ENCODE data around the gene IL6. TPM values are rescaled to one million over a fixed set of nuclear protein-coding genes. Genes with fewer than 3 reads are reported as not detected.
A peak's percentile ranks its signal among the peaks of the same experiment; 100 is the strongest.
"Not testable (repeated sequence)": the region's sequence is repeated elsewhere in the genome, so short reads cannot be mapped to it uniquely, and the experiment has no call there.

IL6 gene
- total RNA-seq (2014; rRNA removed; shearing (Covaris generic)): 20.5 and 27.7 TPM in 2 replicates
- 26.6 and 33.5 TPM in 2 replicates for polyA plus RNA-seq (2015; cell fraction: cytosol; rRNA removed)
- polyA plus RNA-seq (2015; cell fraction: nucleus; rRNA removed): 67.5 and 104 TPM in 2 replicates

DNA sequence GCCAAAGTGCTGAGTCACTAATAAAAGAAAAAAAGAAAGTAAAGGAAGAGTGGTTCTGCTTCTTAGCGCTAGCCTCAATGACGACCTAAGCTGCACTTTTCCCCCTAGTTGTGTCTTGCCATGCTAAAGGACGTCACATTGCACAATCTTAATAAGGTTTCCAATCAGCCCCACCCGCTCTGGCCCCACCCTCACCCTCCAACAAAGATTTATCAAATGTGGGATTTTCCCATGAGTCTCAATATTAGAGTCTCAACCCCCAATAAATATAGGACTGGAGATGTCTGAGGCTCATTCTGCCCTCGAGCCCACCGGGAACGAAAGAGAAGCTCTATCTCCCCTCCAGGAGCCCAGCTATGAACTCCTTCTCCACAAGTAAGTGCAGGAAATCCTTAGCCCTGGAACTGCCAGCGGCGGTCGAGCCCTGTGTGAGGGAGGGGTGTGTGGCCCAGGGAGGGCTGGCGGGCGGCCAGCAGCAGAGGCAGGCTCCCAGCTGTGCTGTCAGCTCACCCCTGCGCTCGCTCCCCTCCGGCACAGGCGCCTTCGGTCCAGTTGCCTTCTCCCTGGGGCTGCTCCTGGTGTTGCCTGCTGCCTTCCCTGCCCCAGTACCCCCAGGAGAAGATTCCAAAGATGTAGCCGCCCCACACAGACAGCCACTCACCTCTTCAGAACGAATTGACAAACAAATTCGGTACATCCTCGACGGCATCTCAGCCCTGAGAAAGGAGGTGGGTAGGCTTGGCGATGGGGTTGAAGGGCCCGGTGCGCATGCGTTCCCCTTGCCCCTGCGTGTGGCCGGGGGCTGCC is at the start of gene IL6:
IL6 (plus strand) TSS at position 294 of the 807 bp plus-strand sequence; CDS start at position 357, 63 bp downstream.
- in situ Hi-C loops (cut with HindIII; ENCODE audit: low pct_unique_long_range_greater_than_20kb, low sequenced_read_pairs): no loop called here
- peak; percentile 95 for DNase-seq (ENCODE audit: low read depth, low spot score)

DNA sequence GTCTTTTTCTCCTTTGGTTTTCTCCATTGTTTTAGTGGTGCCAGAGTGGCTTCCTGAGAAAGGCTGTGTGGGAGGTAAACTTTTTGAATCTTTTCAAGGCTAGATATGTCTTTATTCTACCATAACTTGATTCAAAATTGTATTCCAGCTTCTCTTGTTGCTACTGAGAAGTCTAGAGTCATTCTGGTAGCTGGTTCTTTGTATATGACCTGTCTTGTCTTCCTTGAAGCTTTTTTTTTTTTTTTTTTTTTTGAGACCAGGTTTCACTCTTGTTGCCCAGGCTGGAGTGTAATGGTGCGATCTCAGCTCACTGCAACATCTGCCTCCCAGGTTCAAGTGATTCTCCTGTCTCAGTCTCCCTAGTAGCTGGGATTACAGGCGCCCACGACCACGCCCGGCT is 49.7 kb upstream of the IL6 start:
- DNase-seq (ENCODE audit: low read depth, low spot score); in situ Hi-C loops (cut with HindIII; ENCODE audit: low pct_unique_long_range_greater_than_20kb, low sequenced_read_pairs): not testable (repeated sequence)

DNA sequence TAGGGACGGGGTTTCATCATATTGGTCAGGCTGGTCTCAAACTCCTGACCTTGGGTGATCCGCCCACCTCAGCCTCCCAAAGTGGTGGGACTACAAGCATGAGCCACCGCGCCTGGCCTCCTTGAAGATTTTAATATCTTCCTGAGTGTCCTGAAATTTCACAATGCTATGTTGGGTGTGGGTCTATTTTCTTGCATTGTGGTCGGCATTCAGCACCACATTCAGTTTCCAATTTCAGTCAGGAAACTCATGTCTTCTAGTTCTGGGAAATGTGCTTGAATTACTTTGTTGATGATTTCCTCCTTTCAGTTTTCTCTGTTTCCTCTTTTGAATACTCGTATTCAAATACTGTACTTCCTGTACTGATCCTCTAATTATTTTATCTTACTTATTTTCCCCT is 49.3 kb upstream of the IL6 start:
- in situ Hi-C loops (cut with HindIII; ENCODE audit: low pct_unique_long_range_greater_than_20kb, low sequenced_read_pairs): no loop called here
- no peak for DNase-seq (ENCODE audit: low read depth, low spot score)

DNA sequence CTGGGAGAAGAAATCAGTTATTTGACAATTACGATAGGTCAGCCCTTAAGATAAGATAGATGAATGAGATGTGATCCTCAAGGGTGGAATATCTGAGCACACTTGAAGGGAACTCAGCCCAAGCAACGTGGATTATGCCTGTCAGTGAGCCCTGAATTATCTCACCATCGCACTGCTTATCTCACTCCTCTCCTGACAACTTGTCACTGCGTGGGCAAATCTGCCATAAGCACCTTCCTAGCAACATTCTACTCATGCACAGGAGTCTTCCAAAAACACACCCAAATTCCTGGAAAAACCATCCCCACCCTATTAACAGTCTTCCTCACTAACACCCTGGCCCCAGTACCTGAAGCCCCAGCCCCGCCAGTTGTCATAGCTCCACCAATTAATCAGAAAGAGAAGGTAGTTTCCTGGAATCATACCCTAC is 46.5 kb upstream of the IL6 start:
- in situ Hi-C loops (cut with HindIII; ENCODE audit: low pct_unique_long_range_greater_than_20kb, low sequenced_read_pairs): no loop called here
- no peak for DNase-seq (ENCODE audit: low read depth, low spot score)

DNA sequence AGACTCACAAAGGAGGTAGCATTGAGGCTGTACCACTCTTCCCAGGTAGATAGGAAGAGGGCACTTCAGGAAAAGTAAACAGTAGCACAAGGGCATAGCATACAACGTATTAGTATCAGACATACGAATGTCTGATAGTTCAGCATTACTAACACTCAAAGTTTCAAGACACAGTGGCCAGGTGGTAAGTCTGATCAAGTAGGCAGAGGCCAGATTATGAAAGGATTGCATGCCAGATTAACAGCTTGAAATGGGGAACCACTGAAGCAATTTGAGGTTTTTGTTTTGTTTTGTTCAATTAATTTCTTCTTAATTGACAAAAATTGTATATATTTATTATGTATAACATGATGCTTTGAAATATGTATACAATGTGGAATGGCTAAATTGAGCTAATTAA is 45.7 kb upstream of the IL6 start:
- DNase-seq (ENCODE audit: low read depth, low spot score): no peak
- in situ Hi-C loops (cut with HindIII; ENCODE audit: low pct_unique_long_range_greater_than_20kb, low sequenced_read_pairs): no loop called here

DNA sequence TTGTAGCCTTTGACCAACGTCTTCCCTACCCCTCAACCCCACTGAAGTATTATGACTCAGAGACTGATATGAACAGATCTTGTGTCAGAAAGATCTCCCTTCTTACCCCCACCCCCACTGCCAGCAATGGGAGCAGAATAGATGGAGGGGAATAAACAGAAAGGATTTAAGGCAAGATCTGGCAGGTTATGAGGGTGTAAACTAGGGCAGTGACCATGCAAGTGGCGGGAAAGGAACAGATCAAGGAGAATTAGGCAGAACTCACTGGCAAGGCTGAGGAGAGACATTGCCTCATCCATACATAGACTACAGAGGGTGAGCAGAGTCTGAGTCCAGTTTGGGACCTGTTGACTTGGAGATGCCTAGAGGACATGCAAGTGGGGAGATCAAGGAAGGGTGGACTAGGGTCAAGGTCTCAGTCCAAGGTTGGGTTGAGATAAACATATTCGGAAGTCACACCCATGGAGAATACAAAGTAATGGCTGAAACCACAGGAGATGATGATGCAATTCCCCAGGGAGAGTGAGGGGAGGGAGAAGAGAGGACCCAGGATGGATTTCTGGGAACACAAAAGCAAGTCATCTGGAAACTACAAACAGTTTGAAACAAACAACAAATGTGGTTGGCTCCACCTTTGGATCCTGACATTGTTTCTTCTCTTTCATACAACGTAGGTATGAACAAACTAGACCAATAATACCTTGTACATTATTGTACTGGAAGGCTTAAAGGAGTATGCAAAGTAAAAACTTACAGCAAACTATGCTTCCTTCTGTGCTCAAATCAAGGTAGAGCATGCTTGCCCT is 44.9 kb upstream of the IL6 start:
- in situ Hi-C loops (cut with HindIII; ENCODE audit: low pct_unique_long_range_greater_than_20kb, low sequenced_read_pairs): no loop called here
- DNase-seq (ENCODE audit: low read depth, low spot score): no peak

DNA sequence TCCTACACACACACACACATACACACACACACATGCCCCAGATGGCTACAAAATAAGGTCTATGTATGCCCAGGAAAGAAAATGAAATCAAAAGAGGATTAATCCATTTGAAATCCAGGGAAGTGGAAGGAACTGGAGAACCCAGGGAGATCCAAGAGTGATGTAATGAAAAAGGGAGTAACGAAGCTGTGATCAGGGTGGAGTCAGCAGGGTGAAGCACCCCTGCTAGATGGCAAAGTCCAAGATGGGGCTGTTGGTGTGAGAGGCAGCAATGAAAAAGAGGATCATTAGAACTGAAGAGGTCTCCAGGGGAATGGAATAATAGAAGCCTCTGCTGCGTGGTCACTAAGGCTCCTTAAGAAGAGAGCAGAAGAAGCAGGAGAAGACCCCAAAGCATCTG is 43.6 kb upstream of the IL6 start:
- no peak for DNase-seq (ENCODE audit: low read depth, low spot score)
- in situ Hi-C loops (cut with HindIII; ENCODE audit: low pct_unique_long_range_greater_than_20kb, low sequenced_read_pairs): no loop called here

DNA sequence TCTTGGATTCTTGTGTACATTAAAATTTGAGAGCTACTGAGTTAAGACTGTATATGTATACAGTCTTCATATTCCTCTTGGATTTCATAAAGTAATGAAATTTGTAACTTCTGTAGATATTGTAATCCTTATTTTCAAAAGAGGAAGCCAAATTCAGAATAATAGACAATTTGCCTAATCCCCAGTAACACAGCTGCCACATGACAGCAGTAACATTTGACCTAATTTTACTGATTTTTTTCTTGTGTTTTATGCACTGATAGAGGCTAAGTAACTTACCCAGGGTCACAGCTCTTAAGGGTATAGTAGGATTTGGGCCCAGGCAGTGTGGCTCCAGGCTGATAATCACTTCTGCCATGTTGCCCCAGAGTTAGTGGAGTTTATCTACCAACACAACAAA is 40.4 kb upstream of the IL6 start:
- in situ Hi-C loops (cut with HindIII; ENCODE audit: low pct_unique_long_range_greater_than_20kb, low sequenced_read_pairs): no loop called here

DNA sequence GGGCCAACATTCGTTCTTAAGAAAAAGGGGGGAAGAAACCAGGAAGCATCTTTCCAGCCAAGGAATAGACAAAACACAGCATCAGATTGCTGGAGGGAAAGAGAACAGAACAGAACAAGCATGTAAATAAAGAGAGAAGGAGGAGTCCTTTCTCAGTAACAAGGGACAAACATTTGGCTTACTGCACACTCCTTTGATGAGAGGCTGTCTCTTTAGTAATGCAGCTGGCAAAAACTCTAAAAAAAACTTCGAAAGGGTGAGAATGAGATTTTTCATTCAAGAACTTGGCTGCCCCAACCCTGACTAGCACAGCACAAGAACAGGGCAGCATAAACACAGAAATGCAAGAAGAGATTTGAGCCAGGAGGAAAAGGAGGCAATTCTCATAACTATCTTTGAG is 38.9 kb upstream of the IL6 start:
- no peak for DNase-seq (ENCODE audit: low read depth, low spot score)
- in situ Hi-C loops (cut with HindIII; ENCODE audit: low pct_unique_long_range_greater_than_20kb, low sequenced_read_pairs): no loop called here

More for the DNA sequence above, 40.4 kb upstream of the IL6 start:
- no peak for DNase-seq (ENCODE audit: low read depth, low spot score)

DNA sequence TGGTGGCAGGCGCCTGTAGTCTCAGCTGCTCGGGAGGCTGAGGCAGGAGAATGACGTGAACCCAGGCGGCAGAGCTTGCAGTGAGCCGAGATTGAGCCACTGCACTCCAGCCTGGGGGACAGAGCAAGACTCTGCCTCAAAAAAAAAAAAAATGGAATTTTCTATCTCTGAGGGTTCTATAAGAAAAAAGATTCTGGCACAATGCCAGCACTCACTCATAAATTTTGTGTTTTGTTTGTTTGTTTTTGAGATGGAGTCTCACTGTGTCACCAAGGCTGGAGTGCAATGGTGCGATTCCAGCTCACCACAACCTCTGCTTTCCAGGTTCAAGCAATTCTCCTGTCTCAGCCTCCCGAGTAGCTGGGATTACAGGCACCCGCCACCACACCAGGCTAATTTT is 38.1 kb upstream of the IL6 start:
- DNase-seq (ENCODE audit: low read depth, low spot score); in situ Hi-C loops (cut with HindIII; ENCODE audit: low pct_unique_long_range_greater_than_20kb, low sequenced_read_pairs): not testable (repeated sequence)

DNA sequence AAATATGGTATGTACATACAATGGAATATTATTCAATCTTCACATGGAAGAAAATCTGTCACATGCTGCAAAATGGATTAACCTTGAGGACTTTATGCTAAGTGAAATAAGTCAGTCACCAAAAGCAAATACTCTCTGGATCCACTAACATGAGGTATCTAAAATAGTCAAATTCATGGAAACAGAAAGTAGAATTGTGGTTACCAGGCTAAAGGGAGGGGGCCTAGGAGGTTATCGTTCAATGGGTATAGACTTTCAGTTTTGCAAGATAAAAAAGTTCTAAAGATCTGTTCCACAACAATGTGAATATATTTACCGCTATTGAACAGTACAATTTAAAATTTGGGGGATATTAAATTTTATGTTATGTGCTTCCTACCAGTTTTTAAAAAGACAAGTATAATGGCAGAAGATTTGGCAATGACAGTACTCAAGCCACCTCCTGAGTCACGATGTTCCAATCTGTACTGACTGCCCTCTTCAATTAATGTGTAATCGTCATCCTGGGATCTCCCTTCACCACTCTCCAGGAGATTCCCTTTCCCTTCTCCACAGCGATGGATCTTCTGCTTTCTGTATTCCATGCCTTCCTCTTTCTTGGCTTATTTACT is 32.3 kb upstream of the IL6 start:
- no peak for DNase-seq (ENCODE audit: low read depth, low spot score)

DNA sequence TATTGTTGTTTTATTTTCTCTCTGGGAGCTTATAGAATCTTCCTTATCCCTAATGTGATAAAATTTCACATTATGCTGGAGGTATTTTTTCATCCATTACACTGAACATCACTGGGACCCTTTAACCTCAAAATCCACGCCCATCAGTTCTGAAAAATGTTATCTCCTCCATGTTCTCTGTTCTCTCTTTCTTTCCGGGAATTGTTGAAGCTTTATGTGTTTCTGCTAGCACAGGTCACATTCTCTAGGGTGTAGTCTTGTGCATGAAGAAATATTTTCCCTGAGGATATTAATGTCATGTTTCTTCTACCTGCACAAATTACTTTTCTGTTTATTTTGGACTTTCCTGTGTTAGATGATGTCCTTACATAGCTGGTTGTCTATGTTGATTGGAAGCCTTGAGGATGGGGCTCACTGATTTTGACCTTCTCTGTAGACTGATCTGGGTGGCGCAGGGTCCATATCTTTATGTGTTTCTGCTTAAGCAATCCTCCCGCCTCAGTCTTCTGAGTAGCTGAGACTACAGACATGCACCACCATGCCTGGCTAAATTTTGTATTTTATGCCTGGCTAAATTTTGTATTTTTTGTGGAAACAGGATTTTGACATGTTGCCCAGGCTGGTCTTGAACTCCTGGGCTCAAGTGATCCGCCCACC is 31.4 kb upstream of the IL6 start:
- no peak for DNase-seq (ENCODE audit: low read depth, low spot score)
- in situ Hi-C loops (cut with HindIII; ENCODE audit: low pct_unique_long_range_greater_than_20kb, low sequenced_read_pairs): no loop called here

More for the DNA sequence above, 32.3 kb upstream of the IL6 start:
- in situ Hi-C loops (cut with HindIII; ENCODE audit: low pct_unique_long_range_greater_than_20kb, low sequenced_read_pairs): no loop called here

DNA sequence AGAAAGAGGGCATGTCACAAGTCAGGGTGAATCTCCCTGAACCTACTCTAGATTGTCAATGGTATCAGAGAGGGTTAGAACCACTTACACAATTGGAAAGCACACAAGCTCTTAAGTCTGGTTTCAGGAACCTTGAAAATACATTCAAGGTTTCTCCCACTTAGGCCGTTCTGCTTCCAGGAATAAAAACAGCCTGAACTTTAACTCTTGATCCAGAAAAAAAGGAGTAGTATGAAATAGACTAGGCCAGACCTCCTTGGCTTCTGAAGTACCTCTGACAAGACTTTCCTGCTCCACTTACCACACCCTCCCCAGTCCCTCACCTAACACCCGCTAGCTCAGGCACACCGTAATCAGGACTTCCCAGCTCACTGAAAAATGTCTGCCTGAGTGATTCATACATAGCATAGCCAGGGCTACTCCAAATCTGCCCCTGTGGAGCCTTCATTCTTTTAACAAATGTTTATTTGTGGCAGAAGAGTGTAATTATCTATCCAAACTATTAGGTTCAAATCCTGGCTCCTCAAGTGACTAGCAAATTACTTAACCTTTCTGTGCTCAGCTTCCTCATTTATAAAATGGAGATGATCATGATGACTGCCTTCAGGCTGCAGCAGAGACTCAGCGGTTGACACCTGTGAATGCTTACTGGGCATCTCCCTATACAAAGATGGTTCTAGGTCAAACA is 30.3 kb upstream of the IL6 start:
- no peak for DNase-seq (ENCODE audit: low read depth, low spot score)
- in situ Hi-C loops (cut with HindIII; ENCODE audit: low pct_unique_long_range_greater_than_20kb, low sequenced_read_pairs): no loop called here

DNA sequence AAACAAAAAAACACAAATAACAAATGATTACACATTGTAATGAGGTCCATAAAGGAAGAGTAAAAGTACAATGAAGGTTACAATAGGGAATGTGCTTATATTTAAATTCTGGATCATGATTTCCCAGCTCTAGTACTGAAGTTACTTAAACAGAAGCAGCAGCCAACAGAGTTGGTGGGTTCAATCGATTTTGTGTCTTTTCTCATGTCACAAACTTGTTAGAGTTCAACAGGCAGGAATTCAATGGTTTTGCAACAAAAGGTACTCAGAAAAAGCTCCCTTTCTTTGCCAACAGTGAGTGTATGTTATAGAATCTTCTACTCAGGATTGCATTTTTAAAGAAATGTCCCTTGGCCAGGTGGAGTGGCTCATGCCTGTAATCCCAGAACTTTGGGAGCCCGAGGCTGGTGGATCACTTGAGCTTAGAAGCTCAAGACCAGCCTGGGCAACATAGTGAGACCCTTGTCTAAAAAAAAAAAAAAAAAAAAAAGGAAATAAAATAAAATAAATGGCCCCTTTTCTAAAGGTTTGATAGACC is 29.6 kb upstream of the IL6 start:
- in situ Hi-C loops (cut with HindIII; ENCODE audit: low pct_unique_long_range_greater_than_20kb, low sequenced_read_pairs): no loop called here
- DNase-seq (ENCODE audit: low read depth, low spot score): no peak

DNA sequence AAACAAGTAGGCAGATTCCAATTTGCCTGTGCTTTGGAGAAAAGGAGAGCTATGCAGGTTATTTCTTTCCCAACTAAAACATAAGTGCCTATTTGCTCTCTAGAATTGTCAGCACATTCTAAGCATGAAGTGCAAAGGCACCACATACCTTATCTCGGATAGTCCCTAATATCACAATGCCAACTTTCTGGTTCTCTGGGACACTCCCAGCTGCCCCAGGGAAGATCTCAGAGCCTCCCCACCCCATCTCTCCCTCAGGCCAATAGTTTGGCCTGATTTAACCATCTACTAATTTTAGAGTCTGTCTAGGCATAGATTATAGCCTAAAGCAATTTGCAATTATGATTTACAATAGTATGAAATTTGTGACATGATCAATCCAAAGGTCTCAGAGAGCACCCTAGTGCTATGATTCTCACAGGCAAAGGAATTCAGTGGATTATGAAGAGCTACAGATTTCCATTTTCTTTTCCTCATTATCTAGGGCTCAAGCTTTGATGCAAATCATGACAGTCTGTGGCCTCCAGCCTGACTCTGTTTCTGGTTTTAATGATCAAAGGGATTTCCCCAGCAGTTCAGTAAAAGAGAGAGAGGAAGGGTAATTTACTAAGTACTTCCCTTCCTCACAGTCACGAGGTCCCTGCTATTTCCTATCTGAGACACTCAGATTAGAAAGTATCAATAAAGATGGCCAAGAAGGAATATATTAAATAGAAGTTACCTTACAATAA is 29.0 kb upstream of the IL6 start:
- no peak for DNase-seq (ENCODE audit: low read depth, low spot score)
- in situ Hi-C loops (cut with HindIII; ENCODE audit: low pct_unique_long_range_greater_than_20kb, low sequenced_read_pairs): no loop called here

DNA sequence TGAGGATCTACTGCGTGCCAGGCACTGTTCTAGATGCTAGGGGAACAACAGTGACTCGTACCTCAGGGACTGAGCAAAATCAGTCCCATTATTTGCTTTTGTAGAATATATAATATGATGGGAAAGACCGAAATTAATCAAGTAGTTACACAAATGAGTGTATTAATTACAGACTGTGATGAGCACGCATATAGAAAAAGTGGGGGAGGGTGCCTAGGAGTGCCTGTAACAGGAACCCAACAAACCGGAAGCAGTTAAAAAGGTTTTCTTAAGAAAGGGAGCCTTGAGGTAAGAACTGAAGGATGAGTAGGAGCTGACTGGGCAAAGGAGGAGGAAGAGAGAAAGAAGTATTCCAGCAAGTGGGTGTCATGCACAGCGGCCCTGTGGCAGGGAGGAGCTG is 28.2 kb upstream of the IL6 start:
- no peak for DNase-seq (ENCODE audit: low read depth, low spot score)
- in situ Hi-C loops (cut with HindIII; ENCODE audit: low pct_unique_long_range_greater_than_20kb, low sequenced_read_pairs): no loop called here

Data from SK-MEL-5 (cell line).